Activated gamma-delta T cell treated with anti-CD3 and anti-CD28 coated beads, Interleukin-2, amount 50 U/mL, for 16 hours (primary cell): Measurements from ENCODE around the gene FBF1.
"Not testable (repeated sequence)": the region's sequence is repeated elsewhere in the genome, so short reads cannot be mapped to it uniquely, and the experiment has no call there.

Experiments used
- DNase-seq: peaks from one replicate; pipeline ENCODE4 v3.0.0-alpha.2; 2020; ENCODE audit warnings: low read depth

Gene FBF1

GRCh38 chr17:75876190-75876937 lies 64.5 kb downstream of the FBF1 start:
- peak; percentile 62 for DNase-seq

DNA sequence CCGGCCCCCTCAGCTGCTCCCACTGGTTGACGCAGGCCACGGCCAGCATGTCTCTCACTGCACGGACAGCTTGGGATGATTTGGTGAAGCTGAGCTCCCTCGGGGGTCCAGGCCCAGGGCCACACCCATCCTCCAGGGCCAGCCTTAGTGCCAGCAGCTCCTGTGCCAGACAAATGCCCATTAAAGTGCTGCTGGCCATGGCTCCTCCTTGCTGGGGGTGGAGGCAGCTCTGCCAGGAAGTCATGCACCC lies 65.0 kb downstream of the FBF1 start:
- no peak for DNase-seq

GRCh38 chr17:75875182-75875939 lies 65.5 kb downstream of the FBF1 start:
- no peak for DNase-seq

GRCh38 chr17:75874323-75875181 lies 66.3 kb downstream of the FBF1 start:
- DNase-seq, result no peak

DNA sequence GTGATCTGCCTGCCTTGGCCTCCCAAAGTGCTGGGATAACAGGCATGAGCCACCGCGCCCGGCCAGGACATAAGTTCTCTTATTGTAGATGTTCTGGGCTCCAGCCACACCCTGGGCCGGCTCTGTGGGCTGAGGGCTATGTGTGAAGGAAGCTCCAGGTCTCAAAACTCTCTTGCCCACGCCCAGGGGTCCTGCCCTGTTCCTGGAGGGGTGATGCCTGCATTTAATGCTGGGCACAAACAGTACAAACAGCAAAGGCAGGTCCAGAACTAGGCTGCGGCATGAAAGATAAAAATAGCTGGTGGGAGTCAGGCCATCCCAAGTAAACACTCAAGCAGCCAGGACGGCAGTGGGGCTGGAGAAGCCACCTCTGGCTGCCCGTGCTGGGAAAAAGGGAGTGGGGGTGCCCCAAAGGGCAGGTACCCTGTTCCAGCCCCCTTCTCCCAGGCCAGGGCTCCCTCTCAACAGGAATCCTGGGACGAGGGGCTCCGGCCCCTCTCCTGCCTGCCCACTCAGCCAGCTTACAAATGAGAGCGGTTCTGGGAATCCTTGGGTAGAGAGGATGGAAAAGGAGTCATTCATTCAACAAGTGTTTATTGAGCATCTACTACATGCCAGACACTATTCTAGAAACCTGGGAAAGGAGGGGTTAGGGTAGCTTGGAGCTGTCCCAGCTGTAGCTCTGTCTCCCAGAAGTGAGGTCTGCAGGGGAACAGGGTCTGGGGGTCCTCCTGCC lies 67.1 kb downstream of the FBF1 start:
- no peak for DNase-seq

GRCh38 chr17:75872434-75873351 lies 68.1 kb downstream of the FBF1 start:
- no peak for DNase-seq

DNA sequence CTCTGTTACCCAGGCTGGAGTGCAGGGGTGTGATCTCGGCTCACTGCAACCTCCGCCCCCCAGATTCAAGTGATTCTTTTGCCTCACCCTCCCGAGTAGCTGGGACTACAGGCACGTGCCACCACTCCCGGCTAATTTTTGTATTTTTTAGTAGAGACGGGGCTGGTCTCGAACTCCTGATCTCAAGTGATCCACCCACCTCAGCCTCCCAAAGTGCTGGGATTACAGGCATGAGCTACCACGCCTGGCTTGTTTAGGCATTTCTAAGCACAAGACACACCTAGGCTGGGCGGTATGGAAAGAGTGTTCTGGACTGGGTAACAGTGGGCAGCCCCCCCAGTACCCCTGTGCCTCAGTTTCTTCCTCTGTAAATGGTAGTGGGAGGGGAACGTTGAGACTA lies 70.6 kb downstream of the FBF1 start:
- DNase-seq, result not testable (repeated sequence)

GRCh38 chr17:75869282-75870141 lies 71.3 kb downstream of the FBF1 start:
- DNase-seq, result no peak

- DNase-seq, result not testable (repeated sequence)
These were observed 72.0 kb downstream of the FBF1 start for GRCh38 chr17:75868730-75869281.

DNA sequence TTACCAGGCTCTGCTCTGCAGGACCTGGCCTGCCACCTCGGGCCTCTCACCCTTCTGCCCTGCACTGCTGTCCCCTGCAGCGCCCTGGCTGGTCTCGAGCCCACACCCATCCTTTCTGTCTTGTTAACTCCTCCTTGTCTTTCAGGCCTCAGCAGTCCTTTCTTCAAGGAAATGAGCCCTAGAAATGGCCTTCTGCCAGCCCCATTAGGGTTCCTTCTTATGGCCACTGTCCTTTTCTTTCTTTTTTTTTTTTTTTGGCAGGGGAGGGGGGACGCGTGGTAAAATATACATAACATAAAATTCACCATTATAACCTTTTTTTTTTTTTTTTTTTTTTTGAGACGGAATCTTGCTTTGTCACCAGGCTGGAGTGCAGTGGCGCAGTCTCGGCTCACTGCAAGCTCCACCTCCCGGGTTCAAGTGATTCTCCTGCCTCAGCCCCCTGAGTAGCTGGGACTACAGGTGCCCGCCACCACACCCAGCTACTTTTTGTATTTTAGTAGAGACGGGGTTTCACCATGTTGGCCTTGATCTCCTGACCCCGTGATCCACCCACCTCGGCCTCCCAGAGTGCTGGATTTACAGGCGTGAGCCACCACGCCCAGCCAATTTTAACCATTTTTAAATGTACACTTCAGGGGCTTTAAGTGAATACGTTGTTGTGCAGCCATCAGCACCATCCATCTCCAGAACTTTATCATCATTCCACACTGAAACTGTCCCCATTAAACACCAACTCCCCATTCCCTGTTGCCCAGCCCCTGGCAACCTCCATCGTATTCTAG lies 75.2 kb downstream of the FBF1 start:
- DNase-seq, result not testable (repeated sequence)

DNA sequence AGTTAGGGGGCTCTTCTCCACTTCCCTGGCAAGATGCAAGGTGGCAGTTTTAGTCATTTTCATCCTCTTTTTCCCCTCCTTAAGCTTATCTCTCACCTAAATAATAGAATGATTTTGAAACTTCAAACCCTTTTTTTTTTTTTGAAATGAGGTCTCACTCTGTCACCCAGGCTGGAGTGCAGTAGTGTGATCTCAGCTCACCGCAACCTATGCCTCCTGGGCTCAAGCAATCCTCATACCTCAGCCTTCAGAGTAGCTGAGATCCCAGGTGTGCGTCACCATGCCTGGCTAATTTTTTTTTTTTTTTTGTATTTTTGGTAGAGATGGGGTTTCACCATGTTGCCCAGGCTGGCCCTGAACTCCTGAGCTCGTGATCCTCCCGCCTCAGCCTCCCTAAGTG lies 76.0 kb downstream of the FBF1 start:
- not testable (repeated sequence) for DNase-seq

- DNase-seq, result no peak
These were observed 76.4 kb downstream of the FBF1 start for GRCh38 chr17:75864448-75864871.

GRCh38 chr17:75861927-75862317 lies 78.9 kb downstream of the FBF1 start:
- no peak for DNase-seq
